HG03432 (cell line): Measurements from ENCODE around the gene IER3IP1.
"Not testable (repeated sequence)": the region's sequence is repeated elsewhere in the genome, so short reads cannot be mapped to it uniquely, and the experiment has no call there.

Experiments
- ATAC-seq: cut with Tn5 transposase; IDR thresholded peaks from one replicate; pipeline ENCODE4 v1.9.1; 2021; ENCODE audit warnings: mild to moderate bottlenecking, moderate library complexity; ENCODE audit not compliant: unreplicated experiment

Gene IER3IP1

GRCh38 chr18:47175898-47176575 is at the start of gene IER3IP1:
Gene IER3IP1 (minus strand): TSS chr18:47176364. CDS start chr18:47176277, 87 bp downstream.
- ATAC-seq, result peak; percentile 92

- ATAC-seq, result no peak
Measured at GRCh38 chr18:47215554-47216138, 39.5 kb upstream of the IER3IP1 start.

- no peak for ATAC-seq
Measured at GRCh38 chr18:47209171-47209570, 33.0 kb upstream of the IER3IP1 start.

GRCh38 chr18:47206945-47207637 is 30.9 kb upstream of the IER3IP1 start:
- ATAC-seq, result no peak

GRCh38 chr18:47204908-47205522 is 28.9 kb upstream of the IER3IP1 start:
- no peak for ATAC-seq

GRCh38 chr18:47203626-47204464 is 27.7 kb upstream of the IER3IP1 start:
- no peak for ATAC-seq

GRCh38 chr18:47195961-47196360 is 19.8 kb upstream of the IER3IP1 start:
- ATAC-seq, result not testable (repeated sequence)

- ATAC-seq, result no peak
Measured at GRCh38 chr18:47191961-47192360, 15.8 kb upstream of the IER3IP1 start.

- no peak for ATAC-seq
Measured at GRCh38 chr18:47187721-47188120, 11.6 kb upstream of the IER3IP1 start.

GRCh38 chr18:47184419-47185050 is 8.4 kb upstream of the IER3IP1 start:
- no peak for ATAC-seq

GRCh38 chr18:47182156-47182555 is 6.0 kb upstream of the IER3IP1 start:
- not testable (repeated sequence) for ATAC-seq

- ATAC-seq, result no peak
Measured at GRCh38 chr18:47180765-47181164, 4.6 kb upstream of the IER3IP1 start.

- ATAC-seq, result no peak
Measured at GRCh38 chr18:47179520-47179919, 3.4 kb upstream of the IER3IP1 start.

GRCh38 chr18:47175283-47175897 is 774 bp downstream of the IER3IP1 start:
- ATAC-seq, result peak; percentile 12

- no peak for ATAC-seq
Measured at GRCh38 chr18:47174545-47175116, 1.5 kb downstream of the IER3IP1 start.

- no peak for ATAC-seq
Measured at GRCh38 chr18:47172476-47172875, 3.7 kb downstream of the IER3IP1 start.

GRCh38 chr18:47168913-47169312 is 7.3 kb downstream of the IER3IP1 start:
- no peak for ATAC-seq

GRCh38 chr18:47168509-47168908 is 7.7 kb downstream of the IER3IP1 start:
- no peak for ATAC-seq

- ATAC-seq, result no peak
Measured at GRCh38 chr18:47166294-47166693, 9.9 kb downstream of the IER3IP1 start.
